GM12872 (cell line): ENCODE results near the gene TRIM36.

Experiments used
- CTCF ChIP-seq: IDR thresholded peaks from 3 replicates; pipeline ENCODE4 v1.5.1; 2011; ENCODE audit warnings: low read depth, mild to moderate bottlenecking, low read length, moderate library complexity; ENCODE audit not compliant: insufficient read depth

Gene TRIM36

DNA sequence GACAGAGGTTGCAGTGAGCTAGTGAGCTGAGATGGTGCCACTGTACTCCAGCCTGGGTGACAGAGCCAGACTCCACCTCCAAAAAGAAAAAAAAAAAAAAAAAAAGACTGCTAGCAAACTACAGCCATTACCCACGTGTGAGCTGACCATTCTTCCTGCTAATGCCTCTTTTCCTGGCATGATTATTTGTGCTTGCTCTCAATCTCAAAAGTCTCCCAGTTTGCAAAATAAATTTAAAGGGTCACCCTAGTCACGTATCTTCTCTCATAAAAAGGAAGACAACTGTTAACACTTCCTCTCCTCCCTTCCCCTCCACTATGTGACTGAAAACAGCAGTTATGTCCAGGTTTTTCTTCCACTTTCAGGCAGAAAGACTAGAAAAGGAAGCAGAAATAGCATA is 37.2 kb downstream of the TRIM36 start:
- no peak for TF ChIP-seq CTCF

DNA sequence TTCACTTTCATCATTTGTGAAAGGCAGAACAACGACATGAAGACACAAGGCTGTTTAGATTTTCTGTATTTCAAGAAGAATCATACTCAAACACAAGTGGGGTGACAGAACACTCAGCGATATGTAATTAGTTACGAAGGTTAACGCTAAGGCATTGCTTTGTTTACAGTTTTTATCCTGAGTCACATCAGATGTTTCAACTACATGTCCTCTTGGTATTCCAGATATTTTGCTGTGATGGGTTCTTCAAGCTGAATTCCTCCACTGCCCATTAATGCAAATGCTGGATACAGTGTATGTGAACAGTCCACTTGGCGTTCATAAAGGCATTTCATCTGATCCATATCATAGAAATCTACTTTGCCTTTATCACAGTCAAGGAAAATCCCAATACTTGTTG is 43.4 kb downstream of the TRIM36 start:
- TF ChIP-seq CTCF, result no peak

DNA sequence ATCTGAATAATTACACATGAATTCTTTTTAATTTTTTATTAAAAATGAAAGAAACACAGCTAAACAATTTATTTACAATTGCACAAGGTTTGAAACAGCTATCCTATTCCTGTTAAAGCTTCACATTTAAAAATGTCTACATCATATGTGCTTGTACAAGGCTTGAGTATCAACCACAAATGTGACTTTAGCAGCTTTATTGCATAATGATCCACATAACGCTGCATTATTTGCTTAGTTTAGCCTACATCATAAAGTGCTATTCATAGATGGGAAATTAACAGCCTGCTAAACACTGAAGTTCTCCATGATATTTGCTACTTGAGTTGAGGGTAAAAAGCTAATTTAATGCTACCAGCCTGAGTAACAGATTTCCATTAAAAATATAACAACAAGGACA is 45.0 kb downstream of the TRIM36 start:
- no peak for TF ChIP-seq CTCF

GRCh38 chr5:115116001-115116400 is 53.7 kb downstream of the TRIM36 start:
- TF ChIP-seq CTCF, result no peak

- TF ChIP-seq CTCF, result no peak
Observed at GRCh38 chr5:115109840-115110239, 59.9 kb downstream of the TRIM36 start.

DNA sequence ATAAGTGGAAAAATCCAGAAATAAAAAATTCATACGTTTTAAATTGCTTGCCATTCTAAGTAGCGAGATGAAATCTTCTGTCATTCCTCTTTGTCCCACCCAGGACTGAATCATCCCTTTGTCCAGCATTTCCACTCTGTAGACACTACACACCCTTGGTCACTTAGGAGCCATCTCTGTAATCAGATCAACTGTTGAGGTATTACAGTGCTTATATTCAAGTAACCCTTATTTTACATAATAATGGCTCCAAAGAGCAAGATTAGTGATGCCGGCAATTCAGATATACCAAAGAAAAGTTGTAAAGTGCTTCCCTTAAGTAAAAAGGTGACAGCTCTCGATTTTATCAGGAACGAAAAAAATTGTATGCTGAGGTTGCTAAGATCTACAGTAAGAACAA is 60.4 kb downstream of the TRIM36 start:
- TF ChIP-seq CTCF, result no peak

- TF ChIP-seq CTCF, result no peak
Observed at GRCh38 chr5:115100319-115100955, 69.3 kb downstream of the TRIM36 start.
